NCI-H345 treated with DMSO at 0.1 percent for 48 hours (cell line): Measurements from ENCODE around the gene ZNF154.
"Not testable (repeated sequence)": the region's sequence is repeated elsewhere in the genome, so short reads cannot be mapped to it uniquely, and the experiment has no call there.

Experiments used
- DNase-seq: peaks from one replicate; lab custom pipeline; 2025; ENCODE audit not compliant: unreplicated experiment; lab: John Stamatoyannopoulos, UW

ZNF154 gene

DNA sequence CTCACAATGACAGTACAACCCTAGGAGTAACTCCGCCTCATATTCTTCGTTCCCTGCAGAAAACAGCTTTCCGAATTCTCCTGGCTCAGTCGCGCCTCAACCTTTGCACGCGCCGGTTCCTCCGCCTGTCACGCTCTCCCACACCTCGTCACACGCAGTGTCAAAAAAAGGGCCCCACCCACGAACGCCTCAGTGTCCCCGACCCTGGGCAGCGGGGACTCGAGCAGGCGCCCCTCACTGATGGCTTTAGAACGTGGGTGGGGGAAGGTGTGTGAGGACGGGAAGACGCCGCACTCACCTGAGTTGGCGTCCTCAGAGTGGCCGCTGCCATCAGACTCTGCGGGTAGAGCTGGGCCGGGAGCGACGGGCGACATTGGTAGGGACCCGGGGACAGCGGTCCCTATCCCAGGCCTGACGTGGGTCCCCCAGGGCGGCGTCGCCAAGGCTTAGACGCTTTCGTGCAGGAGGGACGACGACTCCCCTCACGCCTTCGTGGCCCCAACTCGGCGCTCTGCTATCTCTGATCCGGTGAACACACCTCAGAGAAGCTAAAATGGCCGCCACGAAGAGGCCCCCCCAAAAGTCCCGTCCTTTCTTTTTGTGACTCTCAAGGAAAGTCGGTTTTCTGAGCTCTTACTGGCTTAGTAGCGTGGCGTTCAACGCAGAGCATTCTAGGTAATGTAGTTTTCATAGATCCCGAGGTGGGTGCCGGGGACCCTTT, at the start of gene ZNF154:
Gene ZNF154, minus strand, starts transcription at position 564 of the 721 bp plus-strand sequence. Its CDS starts 233 bp downstream, at position 331.
- no peak for DNase-seq

DNA sequence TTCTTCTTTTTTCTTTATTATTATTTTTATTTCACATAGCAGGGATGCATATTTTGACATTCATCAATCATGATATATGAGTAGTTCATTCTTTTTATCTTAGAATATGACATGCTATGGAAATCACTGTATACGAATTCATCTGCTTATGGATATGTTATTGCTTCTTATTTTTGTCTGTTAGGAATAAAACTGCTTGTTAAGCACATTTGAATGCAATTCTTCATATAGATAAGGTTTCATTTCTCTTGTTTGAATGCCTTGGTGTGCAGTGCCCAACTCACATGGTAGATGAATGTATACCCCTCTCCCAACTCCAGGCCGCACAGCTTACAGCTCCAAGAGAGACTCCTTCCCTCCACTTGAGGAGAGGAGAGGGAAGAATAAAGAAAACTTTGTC, 48.9 kb upstream of the ZNF154 start:
- no peak for DNase-seq

DNA sequence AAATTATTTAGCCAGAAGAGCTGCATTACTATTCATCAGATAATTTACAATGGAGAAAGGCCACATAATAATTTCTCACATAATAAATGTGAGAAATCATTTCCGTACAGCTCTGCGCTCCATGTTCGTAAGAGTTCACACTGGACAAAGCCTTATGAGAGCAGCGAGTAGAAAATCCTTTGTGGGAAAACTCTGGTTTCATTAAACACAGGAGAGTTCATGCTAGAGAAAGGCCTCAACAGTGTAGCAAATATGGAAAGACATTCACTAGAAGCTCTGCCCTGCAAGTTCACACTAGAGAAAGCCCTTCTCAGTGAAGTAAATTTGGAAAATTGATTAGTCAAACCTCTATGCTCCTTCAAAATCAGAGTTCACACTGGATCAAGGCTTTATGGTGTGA, 46.0 kb upstream of the ZNF154 start:
- no peak for DNase-seq

DNA sequence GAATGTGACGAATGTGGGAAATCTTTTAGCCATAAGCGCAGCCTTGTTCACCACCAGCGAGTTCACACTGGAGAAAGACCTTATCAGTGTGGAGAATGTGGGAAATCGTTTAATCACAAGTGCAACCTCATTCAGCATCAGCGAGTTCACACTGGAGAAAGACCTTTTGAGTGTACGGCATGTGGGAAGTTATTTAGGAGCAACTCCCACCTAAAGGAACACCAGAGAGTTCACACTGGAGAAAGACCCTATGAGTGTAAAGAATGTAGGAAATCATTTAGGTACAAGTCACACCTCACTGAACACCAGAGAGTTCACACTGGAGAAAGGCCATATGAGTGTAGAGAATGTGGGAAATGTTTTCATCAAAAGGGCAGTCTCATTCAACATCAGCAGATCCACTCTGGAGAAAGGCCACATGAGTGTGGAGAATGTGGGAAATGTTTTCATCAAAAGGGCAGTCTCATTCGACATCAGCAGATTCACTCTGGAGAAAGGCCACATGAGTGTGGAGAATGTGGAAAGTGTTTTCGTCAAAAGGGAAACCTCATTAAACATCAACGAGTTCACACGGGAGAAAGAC, 45.2 kb upstream of the ZNF154 start:
- DNase-seq = no peak

DNA sequence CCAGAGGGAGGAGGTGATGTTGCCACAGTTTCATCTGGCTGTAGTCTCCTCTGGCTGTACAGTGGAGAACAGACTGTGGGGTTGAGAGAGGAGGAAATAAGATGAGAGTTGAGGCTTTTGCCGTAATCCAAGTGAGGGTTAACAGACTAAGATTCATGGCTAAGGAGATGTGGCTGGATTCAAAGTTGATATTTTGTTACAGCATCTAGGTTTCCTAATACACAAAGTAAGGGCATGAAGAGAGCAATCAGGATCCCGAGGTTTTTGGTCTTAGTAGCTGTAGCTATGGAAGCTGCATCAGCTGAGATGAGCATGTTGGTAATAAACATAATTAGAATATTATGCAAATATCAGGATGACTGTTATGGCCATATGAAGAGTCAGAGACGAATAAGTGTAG, 39.0 kb upstream of the ZNF154 start:
- no peak for DNase-seq

DNA sequence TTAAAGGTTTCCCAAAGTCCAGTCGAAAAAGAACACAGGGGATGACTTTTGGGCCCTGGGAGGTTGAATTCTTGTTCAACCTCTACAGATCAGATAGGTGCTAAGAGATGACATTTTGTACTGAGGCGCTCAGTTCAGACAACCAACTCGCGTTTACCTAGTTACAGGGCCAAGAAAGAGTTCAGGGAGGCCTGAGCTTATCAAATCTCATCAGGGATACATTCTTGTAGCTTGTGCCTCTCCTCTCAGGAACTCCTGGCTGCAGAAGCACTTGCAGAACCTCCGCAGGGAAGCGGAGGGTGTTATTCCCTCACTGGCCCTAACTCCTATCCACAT, 38.4 kb upstream of the ZNF154 start:
- DNase-seq = no peak

DNA sequence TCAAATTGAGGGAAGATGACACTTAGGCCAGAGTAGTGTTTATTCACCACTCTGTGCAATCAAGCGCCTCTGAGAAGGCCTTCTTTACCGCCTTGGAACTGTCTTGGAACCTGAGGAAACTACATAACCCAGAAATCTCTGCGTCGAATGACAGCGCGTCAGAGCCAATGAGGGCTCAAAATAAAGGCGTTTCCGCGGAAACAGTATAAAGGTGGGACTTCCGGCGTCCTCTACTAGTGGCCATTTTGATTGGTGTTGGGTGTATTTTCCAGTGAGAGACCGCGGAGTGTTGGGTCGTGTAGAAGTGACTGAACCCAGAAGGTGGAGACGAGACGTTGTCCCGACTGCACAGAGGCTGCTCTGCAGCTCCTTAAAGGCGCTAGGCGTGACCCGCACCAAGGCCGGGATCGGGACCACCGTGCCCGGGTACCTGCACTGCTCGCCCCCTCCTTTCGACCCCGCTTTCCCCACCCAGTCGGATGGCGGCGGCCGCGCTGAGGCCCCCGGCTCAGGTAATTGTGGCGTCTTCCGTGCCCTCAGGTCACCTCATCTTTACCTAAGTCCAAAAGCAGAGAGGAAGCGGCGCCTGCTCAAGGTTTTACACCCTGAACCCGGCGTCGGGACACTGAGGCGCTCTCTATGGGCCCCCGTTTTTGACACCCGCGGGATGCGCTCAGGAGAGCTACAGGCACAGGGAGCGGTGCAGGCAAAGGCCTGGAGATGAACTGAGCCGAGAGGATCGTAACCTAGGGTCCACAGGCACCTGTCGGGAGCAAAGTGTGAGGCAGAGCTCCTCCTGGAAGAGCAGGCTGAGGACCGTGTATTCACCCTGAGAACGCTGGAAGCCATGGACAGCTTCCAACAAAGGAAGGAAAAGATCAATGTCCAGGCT, 37.8 kb upstream of the ZNF154 start, which contains the start of gene ZNF776:
Gene ZNF776, plus strand, starts transcription at position 236 of the 892 bp plus-strand sequence. Its CDS starts 244 bp downstream, at position 480.
- peak; percentile 61 for DNase-seq

DNA sequence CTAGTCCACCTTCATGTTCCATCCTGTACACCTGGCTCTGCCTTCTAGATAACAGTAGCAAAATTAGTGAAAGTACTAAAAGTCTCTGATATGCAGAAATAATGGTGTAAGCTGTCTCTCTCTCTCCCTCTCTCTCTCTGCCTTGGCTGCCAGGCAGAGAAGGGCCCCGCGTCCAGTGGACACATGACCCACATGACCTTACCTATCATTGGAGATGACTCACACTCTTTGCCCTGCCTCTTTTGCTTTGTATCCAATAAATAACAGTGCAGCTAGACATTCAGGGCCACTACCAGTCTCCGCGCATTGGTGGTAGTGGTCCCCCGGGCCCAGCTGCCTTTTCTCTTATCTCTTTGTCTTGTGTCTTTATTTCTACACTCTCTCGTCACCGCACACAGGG, 29.8 kb upstream of the ZNF154 start:
- not testable (repeated sequence) for DNase-seq

DNA sequence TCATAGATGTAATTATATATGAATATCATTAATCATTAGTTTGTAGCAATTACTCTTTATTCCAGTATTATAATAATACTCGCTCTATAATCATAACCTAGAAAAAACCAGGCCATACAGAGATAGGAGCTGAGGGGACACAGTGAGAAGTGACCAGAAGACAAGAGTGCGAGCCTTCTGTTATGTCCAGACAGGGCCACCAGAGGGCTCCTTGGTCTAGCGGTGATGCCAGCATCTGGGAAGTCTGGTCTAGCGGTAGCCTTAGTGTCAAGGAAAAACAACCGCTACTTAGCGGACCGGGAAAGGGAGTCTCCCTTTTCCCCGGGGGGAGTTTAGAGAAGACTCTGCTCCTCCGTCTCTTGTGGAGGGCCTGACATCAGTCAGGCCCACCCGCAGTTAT, 29.3 kb upstream of the ZNF154 start:
- not testable (repeated sequence) for DNase-seq

DNA sequence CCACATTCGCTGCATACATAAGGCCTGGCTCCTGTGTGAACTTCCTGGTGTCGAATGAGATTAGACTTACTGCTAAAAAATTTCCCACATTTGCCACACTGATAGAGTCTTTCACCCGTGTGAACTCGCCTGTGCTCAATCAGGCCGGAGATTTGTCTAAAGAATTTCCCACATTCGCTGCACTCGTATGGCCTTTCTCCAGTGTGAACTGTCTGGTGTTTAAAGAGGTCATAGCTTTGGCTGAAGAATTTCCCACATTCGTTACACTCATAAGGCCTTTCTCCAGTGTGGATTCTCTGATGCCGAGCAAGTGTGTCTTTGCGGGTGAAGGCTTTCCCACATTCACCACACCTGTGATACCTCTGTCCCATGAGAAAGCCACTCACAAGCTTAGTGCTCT, 11.9 kb upstream of the ZNF154 start:
- DNase-seq = no peak

DNA sequence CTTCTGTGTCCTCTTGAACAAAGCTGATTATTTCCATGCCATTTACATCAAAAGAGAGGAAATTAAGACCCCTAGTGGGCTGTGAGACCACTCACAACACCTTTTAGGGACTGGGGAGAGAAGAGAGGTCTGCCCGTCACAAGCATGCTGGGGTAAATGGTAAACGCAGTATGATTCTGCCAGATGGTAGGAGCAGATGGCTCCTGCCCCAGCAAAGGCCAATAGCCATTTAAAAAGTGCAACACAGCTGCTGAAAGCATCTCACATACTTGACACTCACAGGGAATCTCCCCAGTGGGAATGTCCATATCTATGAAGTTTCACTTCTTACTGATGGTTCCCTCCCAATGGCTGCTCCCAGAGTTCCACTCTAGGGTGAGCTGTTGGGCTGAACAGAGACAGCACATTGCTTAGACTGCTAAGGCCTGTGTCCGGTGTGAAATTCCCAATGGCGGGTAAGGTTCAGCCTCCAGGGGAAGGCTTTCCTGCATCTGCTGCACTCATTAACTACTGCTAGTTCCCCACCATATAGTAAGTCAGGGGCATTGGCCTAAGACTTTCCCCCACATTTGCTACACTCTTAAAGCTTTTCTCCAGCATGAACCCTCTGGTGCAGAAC, 11.0 kb upstream of the ZNF154 start:
- DNase-seq = no peak

DNA sequence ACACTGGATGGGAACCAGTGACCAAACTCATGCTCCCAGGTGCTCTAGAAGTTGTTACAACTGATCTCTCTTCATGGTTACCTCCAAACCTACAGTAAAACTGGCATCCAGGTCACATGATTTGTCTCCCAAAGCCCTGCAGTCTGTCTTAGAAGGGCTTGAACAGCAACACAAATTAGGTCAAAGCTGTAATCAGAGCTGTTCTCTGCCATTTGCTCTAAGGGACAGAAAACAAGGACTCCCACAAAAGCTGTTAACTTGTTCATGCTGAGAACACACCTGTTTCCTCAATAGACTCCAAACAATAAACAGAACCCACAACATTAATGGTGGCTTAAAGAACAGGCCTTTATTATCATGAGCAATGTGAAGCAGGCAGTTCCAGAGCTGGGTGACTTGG, 10.4 kb upstream of the ZNF154 start:
- DNase-seq = no peak

DNA sequence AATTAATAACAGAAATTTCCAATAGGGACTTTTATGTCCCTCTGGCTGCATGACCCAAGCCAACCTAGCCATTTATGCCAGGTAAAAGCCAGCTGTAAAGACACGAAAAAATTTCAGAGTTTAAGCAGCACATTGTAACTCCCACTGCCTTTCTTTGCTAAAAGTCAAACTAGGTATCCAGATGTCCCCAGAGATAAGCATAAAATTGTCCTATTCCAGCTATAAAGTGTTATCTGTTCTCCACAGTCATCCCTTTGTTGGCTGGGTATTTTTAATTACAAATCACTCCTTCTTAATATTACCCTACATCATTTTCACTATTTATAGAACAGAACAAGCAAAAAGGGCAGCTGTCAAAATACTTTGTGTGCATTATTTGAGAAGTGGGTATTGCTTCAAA, 3.2 kb upstream of the ZNF154 start:
- no peak for DNase-seq

DNA sequence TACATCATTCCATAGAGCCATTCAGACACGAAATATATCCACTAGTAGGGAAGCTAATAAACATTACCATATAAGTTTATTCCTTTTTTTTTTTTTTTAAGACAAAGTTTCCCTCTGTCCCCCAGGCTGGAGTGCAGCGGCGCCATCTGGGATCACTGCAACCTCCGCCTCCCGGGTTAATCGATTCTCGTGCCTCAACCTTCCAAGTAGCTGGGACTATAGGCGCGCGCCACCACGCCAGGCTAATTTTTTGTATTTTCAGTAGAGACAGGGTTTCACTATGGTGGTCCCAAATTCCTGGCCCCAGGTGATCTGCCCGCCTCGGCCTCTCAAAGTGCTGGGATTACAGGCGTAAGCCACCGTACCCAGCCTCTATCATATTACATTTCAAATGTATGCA, 612 bp upstream of the ZNF154 start:
- no peak for DNase-seq

DNA sequence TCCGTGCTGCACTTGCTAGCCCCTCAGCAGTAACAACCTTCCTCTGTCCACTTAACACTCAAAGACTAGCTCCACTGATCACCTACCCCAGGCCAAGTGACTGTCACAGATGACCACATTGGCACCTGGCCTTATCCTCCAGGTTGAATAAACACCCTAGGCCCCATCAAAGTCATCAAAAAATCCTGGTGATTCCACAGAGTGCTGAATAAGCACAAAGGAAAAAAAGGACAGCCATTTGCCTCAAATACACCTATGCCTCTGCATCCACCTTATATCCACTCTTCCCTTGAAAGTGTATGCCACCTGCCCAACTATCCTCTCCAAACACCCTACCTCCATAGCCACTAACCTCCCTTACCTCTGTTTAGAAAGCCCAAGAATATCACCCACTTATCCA, 2.7 kb downstream of the ZNF154 start:
- DNase-seq = no peak

DNA sequence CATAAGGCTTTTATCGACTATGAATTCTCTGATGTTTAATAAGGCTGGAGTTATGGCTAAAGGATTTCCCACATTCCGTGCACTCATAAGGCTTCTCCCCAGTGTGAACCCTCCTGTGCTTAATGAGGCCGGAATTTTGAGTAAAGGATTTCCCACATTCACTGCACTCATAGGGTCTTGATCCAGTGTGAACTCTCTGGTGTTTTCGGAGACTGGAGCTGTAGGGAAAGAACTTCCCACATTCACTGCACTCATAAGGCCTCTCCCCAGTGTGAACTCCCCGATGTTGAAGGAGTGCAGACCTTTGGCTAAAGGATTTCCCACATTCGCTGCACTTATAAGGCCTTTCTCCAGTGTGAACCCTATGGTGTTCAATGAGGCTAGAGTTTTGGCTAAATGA, 7.4 kb downstream of the ZNF154 start:
- no peak for DNase-seq

DNA sequence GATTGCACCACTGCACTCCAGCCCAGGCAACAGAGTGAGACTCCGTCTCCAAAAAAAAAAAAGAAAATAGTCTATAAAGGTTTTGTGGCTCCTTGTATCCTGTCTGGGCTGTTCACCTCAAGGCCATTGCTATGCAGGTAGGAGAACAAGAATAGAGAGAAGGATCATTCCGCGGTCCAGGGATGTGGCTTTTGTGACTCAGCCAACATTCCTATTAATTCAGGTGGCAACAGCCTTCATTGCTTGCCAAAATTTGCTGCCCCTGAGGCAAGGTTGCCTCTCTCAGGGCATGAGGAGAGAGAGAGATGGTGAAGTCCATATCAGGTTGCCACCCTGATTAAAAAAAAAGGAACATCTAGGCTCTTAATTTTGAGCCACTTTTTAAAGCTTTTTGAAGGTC, 19.3 kb downstream of the ZNF154 start:
- no peak for DNase-seq

DNA sequence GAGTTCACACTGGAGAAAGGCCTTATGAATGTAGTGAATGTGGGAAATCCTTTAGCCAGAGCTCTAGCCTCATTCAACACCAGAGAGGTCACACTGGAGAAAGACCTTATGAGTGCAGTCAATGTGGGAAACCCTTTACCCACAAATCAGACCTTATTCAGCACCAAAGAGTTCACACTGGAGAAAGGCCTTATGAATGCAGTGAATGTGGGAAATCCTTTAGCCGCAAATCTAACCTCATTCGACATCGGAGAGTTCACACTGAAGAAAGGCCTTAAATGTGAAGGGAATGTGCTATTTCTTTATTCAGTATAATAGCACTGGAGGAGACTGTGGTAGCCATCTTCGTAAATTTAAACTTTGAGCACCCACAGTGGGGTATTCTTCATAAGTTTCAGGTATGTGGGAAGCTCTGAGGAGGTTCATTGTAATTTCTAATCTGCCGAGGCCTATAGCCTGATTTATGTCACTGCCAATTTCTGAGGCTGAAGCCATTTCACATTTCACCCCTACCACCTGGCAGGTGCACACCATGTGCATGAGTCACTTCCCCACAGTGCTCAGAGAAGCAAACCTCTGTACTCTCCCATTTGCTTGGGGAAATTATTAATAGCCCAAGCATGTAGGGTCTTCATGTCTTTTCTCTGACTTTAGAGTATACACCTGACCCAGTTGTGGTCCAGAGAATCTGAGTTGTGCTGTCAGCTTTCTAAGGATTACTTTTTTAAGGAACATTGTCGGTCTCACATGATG, 20.8 kb downstream of the ZNF154 start:
- no peak for DNase-seq

DNA sequence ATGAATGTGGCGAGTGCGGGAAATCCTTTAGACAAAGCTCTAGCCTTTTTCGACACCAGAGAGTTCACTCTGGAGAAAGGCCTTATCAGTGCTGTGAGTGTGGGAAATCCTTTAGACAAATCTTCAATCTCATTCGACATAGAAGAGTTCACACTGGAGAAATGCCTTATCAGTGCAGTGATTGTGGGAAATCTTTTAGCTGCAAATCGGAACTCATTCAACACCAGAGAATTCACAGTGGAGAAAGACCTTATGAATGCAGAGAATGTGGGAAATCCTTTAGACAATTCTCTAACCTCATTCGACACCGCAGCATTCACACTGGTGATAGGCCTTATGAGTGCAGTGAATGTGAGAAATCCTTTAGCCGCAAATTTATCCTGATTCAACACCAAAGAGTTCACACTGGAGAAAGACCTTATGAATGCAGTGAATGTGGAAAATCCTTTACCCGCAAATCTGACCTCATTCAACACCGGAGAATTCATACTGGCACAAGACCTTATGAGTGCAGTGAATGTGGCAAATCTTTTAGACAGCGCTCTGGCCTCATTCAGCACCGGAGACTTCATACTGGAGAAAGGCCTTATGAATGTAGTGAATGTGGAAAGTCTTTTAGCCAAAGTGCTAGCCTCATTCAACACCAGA, 21.5 kb downstream of the ZNF154 start:
- DNase-seq = no peak

DNA sequence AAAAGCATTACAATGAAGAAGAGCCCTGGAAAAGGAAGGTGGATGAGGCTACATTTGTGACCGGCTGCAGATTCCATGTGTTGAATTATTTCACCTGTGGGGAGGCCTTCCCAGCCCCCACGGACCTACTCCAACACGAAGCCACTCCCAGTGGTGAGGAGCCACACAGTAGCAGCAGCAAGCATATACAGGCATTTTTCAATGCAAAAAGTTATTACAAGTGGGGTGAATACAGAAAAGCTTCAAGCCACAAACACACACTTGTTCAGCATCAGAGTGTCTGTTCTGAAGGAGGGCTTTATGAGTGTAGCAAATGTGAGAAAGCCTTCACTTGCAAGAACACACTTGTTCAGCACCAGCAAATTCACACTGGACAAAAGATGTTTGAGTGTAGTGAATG, 22.3 kb downstream of the ZNF154 start:
- no peak for DNase-seq
